ENCODE measurements around the gene TBKBP1. TPM values are rescaled to one million over a fixed set of nuclear protein-coding genes. Genes with fewer than 3 reads are reported as not detected.

The TBKBP1 gene
- total and polyA plus RNA-seq, 12 donors = 8.4 to 27.9 (median 12.6) TPM

GRCh38 chr17:47713980-47714700, 20.2 kb downstream of the TBKBP1 start:
- H3K4me3 ChIP-seq = no peak overlapping the region
- H3K4me1 ChIP-seq = peaks cover 0 to 29% (median 0%) of the 10 kb centered on the region in 9 donors
- peaks cover 0 to 27% (median 8%) of the 10 kb centered on the region in 9 donors for H3K36me3 ChIP-seq
- peaks cover 0 to 24% (median 14%) of the 10 kb centered on the region in 7 donors for H3K27me3 ChIP-seq
- intact Hi-C loops (cut with DNase I) = no loop called here
- no peak overlapping the region for H3K27ac ChIP-seq
- H3K9me3 ChIP-seq = no peaks in the 10 kb centered on the region
- WGBS, 2 donors = 40 to 43% methylated on average over 15 of the region's 15 CpGs
- no peak for ATAC-seq
- no peak for DNase-seq
- TF ChIP-seq CTCF (IDR thresholded peaks at IDR 0.05) = no peak

GRCh38 chr17:47714773-47715396, 20.9 kb downstream of the TBKBP1 start:
- TF ChIP-seq CTCF (IDR thresholded peaks at IDR 0.05) = no peak
- Histone ChIP-seq H3K36me3 (peaks cover 0 to 20% (median 8%) of the 10 kb centered on the region in 9 donors), H3K4me1 (peaks cover 0 to 35% (median 0%) of the 10 kb centered on the region in 9 donors), H3K27me3 (peaks cover 0 to 31% (median 21%) of the 10 kb centered on the region in 7 donors), H3K9me3 (no peaks in the 10 kb centered on the region), H3K27ac (peak overlapping the region in 1 of 10 donors; percentile 10), H3K4me3 (no peak overlapping the region)
- intact Hi-C loops (cut with DNase I) = no loop called here
- DNase-seq (no peak), ATAC-seq (no peak)
- WGBS, 2 donors = 71 to 77% methylated on average over 6 of the region's 6 CpGs

GRCh38 chr17:47715669-47716325, 21.8 kb downstream of the TBKBP1 start:
- DNase-seq = no peak
- ATAC-seq = no peak
- WGBS, 2 donors = 66 to 69% methylated on average over 10 of the region's 10 CpGs
- Histone ChIP-seq H3K36me3 (peaks cover 0 to 10% (median 3%) of the 10 kb centered on the region in 9 donors), H3K4me3 (no peak overlapping the region), H3K27me3 (peaks cover 4 to 40% (median 30%) of the 10 kb centered on the region in 7 donors), H3K4me1 (peaks cover 0 to 42% (median 0%) of the 10 kb centered on the region in 9 donors), H3K9me3 (no peaks in the 10 kb centered on the region), H3K27ac (peak overlapping the region in 1 of 10 donors; percentile 3)
- no peak for TF ChIP-seq CTCF (IDR thresholded peaks at IDR 0.05)
- intact Hi-C loops (cut with DNase I) = no loop called here

GRCh38 chr17:47716375-47716774, 22.4 kb downstream of the TBKBP1 start:
- no peak overlapping the region for H3K4me3 ChIP-seq
- H3K36me3 ChIP-seq = peaks cover 0 to 5% (median 0%) of the 10 kb centered on the region in 9 donors
- ATAC-seq = no peak
- no peak for DNase-seq
- intact Hi-C loops (cut with DNase I) = no loop called here
- no peak for TF ChIP-seq CTCF (IDR thresholded peaks at IDR 0.05)
- WGBS, 2 donors = 88 to 93% methylated on average over 3 of the region's 3 CpGs
- H3K4me1 ChIP-seq = peaks cover 0 to 48% (median 0%) of the 10 kb centered on the region in 9 donors
- peak overlapping the region in 1 of 10 donors; percentile 3 for H3K27ac ChIP-seq
- H3K27me3 ChIP-seq = peaks cover 8 to 46% (median 36%) of the 10 kb centered on the region in 7 donors
- no peaks in the 10 kb centered on the region for H3K9me3 ChIP-seq
